Endodermal cell (in vitro differentiated cells): ENCODE measurements around the gene LCN1. TPM values are rescaled to one million over a fixed set of nuclear protein-coding genes. Genes with fewer than 3 reads are reported as not detected.

Experiments
- DNase-seq: peaks from one replicate; pipeline ENCODE4 v3.0.0-alpha.2; 2017
- H3K27ac ChIP-seq: 2 replicates; pipeline ENCODE4 v1.5.1; 2013; ENCODE audit warnings: mild to moderate bottlenecking, low read depth, low read length, moderate library complexity
- H3K27me3 ChIP-seq: 2 replicates; pipeline ENCODE4 v1.6.1; 2013; ENCODE audit warnings: mild to moderate bottlenecking, low read length, moderate library complexity; ENCODE audit not compliant: insufficient read depth, control insufficient read depth, poor library complexity, severe bottlenecking
- H3K36me3 ChIP-seq: 2 replicates; pipeline ENCODE4 v1.7.0; 2013; ENCODE audit warnings: mild to moderate bottlenecking, low read length, moderate library complexity; ENCODE audit not compliant: control insufficient read depth, insufficient read depth
- H3K4me1 ChIP-seq: one replicate; pipeline ENCODE4 v1.7.0; 2013; ENCODE audit warnings: low read length; ENCODE audit not compliant: control insufficient read depth, insufficient read depth
- H3K4me3 ChIP-seq: 2 replicates; pipeline ENCODE4 v1.5.1; 2013; ENCODE audit warnings: mild to moderate bottlenecking, low read length, moderate library complexity
- H3K9ac ChIP-seq: 2 replicates; pipeline ENCODE4 v1.6.1; 2013; ENCODE audit warnings: mild to moderate bottlenecking, low read length, moderate library complexity; ENCODE audit not compliant: poor library complexity, severe bottlenecking; ENCODE audit errors: extremely low read depth
- H3K9me3 ChIP-seq: 2 replicates; pipeline ENCODE4 v1.6.1; 2013; ENCODE audit warnings: mild to moderate bottlenecking, low read length, moderate library complexity; ENCODE audit not compliant: control insufficient read depth
- H3K27ac Mint-ChIP-seq: 2 replicates; pipeline ENCODE4 v1.8.0; 2020; ENCODE audit warnings: mixed read lengths
- H3K27me3 Mint-ChIP-seq: 2 replicates; pipeline ENCODE4 v1.8.0; 2021; ENCODE audit warnings: mild to moderate bottlenecking, mixed read lengths; ENCODE audit not compliant: insufficient read depth
- H3K36me3 Mint-ChIP-seq: 2 replicates; pipeline ENCODE4 v1.8.0; 2020; ENCODE audit warnings: low read depth, mixed read lengths
- H3K4me1 Mint-ChIP-seq: 2 replicates; pipeline ENCODE4 v1.8.0; 2020; ENCODE audit warnings: mixed read lengths
- H3K4me3 Mint-ChIP-seq: 2 replicates; pipeline ENCODE4 v1.8.0; 2020; ENCODE audit warnings: mild to moderate bottlenecking, moderate library complexity, mixed read lengths
- H3K9me3 Mint-ChIP-seq: 2 replicates; pipeline ENCODE4 v1.8.0; 2020; ENCODE audit warnings: mild to moderate bottlenecking, mixed read lengths
- WGBS, 2 experiments: methylation state at CpG; one replicate each; pipeline versions ENCODE4 v1.1.5 to v1.1.7; 2013; ENCODE audit warnings: missing lambda C conversion rate in 2 of 2, mixed read lengths in 1 of 2; ENCODE audit not compliant: insufficient coverage in 1 of 2, insufficient read length in 1 of 2; 5-methylcytosine and 5-hydroxymethylcytosine counted together
- total RNA-seq, 2 donors: library from RNA; stranded (reverse); fragmentation: NEBNext Ultra II Directional in 1 of 2; extraction: Animal tissue kit (Norgen Biotek cat#: 25700) in 1 of 2; gene quantifications; 2 replicates in 1 of 2; 3 replicates in 1 of 2; pipeline ENCODE4 v1.2.1, GENCODE V29; 2021
- TF ChIP-seq, protein P1 (sequence below): fragments of 200-600 bp; sonication (generic); conservative IDR thresholded peaks from 2 replicates; pipeline ENCODE4 v1.5.0; 2021; ENCODE audit warnings: antibody characterized with exemption, mild to moderate bottlenecking

Gene LCN1
- total RNA-seq, 2 donors from 2014 or later = not detected

DNA sequence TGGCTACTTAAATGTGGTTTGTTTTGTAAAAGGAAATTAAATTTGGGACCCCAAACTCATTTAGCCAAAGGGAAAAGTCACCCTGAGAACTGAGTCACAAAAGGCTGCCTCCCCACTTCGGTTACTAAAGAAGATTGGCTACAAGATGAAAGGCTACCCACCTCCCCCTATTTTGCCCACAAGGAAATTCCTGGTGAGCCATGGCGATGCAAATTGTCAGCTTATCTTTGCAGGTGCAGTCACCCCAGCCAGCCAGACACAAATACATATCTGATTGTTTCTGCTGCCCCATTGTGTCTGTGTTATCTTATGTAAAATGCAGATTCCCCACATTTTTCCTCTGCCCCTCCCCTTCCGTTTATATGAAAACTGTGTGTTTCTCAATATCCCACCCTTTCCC, 49.2 kb downstream of the LCN1 start:
- TF ChIP-seq, protein P1, sequence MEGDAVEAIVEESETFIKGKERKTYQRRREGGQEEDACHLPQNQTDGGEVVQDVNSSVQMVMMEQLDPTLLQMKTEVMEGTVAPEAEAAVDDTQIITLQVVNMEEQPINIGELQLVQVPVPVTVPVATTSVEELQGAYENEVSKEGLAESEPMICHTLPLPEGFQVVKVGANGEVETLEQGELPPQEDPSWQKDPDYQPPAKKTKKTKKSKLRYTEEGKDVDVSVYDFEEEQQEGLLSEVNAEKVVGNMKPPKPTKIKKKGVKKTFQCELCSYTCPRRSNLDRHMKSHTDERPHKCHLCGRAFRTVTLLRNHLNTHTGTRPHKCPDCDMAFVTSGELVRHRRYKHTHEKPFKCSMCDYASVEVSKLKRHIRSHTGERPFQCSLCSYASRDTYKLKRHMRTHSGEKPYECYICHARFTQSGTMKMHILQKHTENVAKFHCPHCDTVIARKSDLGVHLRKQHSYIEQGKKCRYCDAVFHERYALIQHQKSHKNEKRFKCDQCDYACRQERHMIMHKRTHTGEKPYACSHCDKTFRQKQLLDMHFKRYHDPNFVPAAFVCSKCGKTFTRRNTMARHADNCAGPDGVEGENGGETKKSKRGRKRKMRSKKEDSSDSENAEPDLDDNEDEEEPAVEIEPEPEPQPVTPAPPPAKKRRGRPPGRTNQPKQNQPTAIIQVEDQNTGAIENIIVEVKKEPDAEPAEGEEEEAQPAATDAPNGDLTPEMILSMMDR = no peak
- no peak for DNase-seq
- H3K4me3 ChIP-seq = no peak overlapping the region
- no peak overlapping the region for H3K9ac ChIP-seq
- H3K4me1 ChIP-seq = no peaks in the 10 kb centered on the region
- H3K9me3 ChIP-seq = peaks cover 12% of the 10 kb centered on the region
- peaks cover 12% of the 10 kb centered on the region for H3K9me3 Mint-ChIP-seq
- no peaks in the 10 kb centered on the region for H3K36me3 ChIP-seq
- no peaks in the 10 kb centered on the region for H3K27me3 ChIP-seq
- no peaks in the 10 kb centered on the region for H3K27me3 Mint-ChIP-seq
- H3K27ac Mint-ChIP-seq = no peak overlapping the region
- no peaks in the 10 kb centered on the region for H3K4me1 Mint-ChIP-seq
- no peaks in the 10 kb centered on the region for H3K36me3 Mint-ChIP-seq
- WGBS, 2 experiments = 59 to 67% methylated on average over 2 to 3 of the region's 3 CpGs
- no peak overlapping the region for H3K4me3 Mint-ChIP-seq
- no peak overlapping the region for H3K27ac ChIP-seq

DNA sequence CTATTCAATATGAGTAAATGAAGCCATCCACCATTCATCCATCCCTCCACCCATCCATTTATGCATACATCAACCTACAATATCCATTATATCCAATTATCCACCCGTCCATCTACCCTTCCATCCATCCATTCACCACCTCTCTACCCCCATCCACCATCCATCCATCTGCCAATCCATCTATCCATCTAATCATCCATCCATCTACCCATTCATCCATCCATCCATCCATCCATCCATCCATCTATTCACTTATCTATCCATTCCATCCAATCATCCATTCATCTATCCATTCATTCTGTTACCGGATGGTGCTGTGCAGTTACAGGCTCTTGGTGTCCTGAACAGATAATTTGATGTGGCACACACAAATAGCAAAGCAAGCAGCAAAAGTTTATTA, 51.0 kb downstream of the LCN1 start:
- H3K36me3 Mint-ChIP-seq = no peaks in the 10 kb centered on the region
- no peak overlapping the region for H3K4me3 ChIP-seq
- peaks cover 12% of the 10 kb centered on the region for H3K9me3 ChIP-seq
- no peak overlapping the region for H3K27ac Mint-ChIP-seq
- no peak for DNase-seq
- no peaks in the 10 kb centered on the region for H3K27me3 ChIP-seq
- H3K9ac ChIP-seq = no peak overlapping the region
- no peaks in the 10 kb centered on the region for H3K27me3 Mint-ChIP-seq
- peaks cover 12% of the 10 kb centered on the region for H3K9me3 Mint-ChIP-seq
- no peaks in the 10 kb centered on the region for H3K36me3 ChIP-seq
- 86 to 100% methylated on average over 2 of the region's 2 CpGs for WGBS, 2 experiments
- H3K4me3 Mint-ChIP-seq = no peak overlapping the region
- TF ChIP-seq, protein P1 = no peak
- no peaks in the 10 kb centered on the region for H3K4me1 Mint-ChIP-seq
- H3K27ac ChIP-seq = no peak overlapping the region
- H3K4me1 ChIP-seq = no peaks in the 10 kb centered on the region

DNA sequence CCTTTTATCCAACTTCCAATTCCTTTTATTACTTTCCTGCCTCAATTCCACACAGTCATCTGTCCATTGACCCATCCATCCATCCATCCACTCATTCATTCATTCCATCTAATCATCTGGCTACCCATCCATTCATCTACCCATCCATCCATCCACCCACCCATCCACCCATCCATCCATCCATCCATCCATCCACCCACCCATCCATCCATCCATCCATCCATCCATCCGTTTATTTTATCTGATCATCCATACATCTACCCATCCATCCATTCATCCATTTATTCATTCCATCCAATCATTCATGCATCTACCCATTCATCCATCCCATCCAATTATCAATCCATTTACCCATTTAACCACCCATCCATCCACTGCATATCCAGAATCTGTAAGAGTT, 51.9 kb downstream of the LCN1 start:
- 85% methylated on average over 1 of the region's 1 CpG; no CpG with 5 or more reads in 1 of the 2 experiments for WGBS, 2 experiments
- Histone ChIP-seq H3K36me3 (no peaks in the 10 kb centered on the region), H3K9ac (no peak overlapping the region), H3K4me1 (no peaks in the 10 kb centered on the region), H3K4me3 (no peak overlapping the region), H3K27ac (no peak overlapping the region), H3K9me3 (peaks cover 12% of the 10 kb centered on the region), H3K27me3 (no peaks in the 10 kb centered on the region)
- no peak overlapping the region for H3K4me3 Mint-ChIP-seq
- H3K4me1 Mint-ChIP-seq = no peaks in the 10 kb centered on the region
- H3K27me3 Mint-ChIP-seq = no peaks in the 10 kb centered on the region
- H3K36me3 Mint-ChIP-seq = no peaks in the 10 kb centered on the region
- no peak overlapping the region for H3K27ac Mint-ChIP-seq
- DNase-seq = no peak
- peaks cover 12% of the 10 kb centered on the region for H3K9me3 Mint-ChIP-seq
- TF ChIP-seq, protein P1 = no peak
